IMR-90 (cell line): ENCODE measurements around the gene RECK.

Source experiments
- BHLHE40 ChIP-seq: fragments of 150-350 bp; IDR thresholded peaks from 2 replicates; pipeline ENCODE4 v1.6.1; 2016; ENCODE audit warnings: mild to moderate bottlenecking, low read depth, low read length
- CEBPB ChIP-seq: IDR thresholded peaks from 2 replicates; pipeline ENCODE4 v1.6.1; 2012; ENCODE audit warnings: low read depth, low read length, improper control_type of control experiment
- CHD1 ChIP-seq: IDR thresholded peaks from 2 replicates; pipeline ENCODE4 v1.6.1; 2012; ENCODE audit warnings: low read depth, low read length, improper control_type of control experiment
- ELK1 ChIP-seq: fragments of 150-350 bp; IDR thresholded peaks from 2 replicates; pipeline ENCODE4 v1.6.1; 2016; ENCODE audit warnings: low read depth, mild to moderate bottlenecking, low read length, moderate library complexity, borderline replicate concordance
- MAFK ChIP-seq: IDR thresholded peaks from 2 replicates; pipeline ENCODE4 v1.6.1; 2012; ENCODE audit warnings: low read depth, low read length, improper control_type of control experiment
- MAZ ChIP-seq: IDR thresholded peaks from 2 replicates; pipeline ENCODE4 v1.6.1; 2012; ENCODE audit warnings: low read depth, mild to moderate bottlenecking, low read length, improper control_type of control experiment, moderate library complexity, borderline replicate concordance
- MXI1 ChIP-seq: IDR thresholded peaks from 2 replicates; pipeline ENCODE4 v1.6.1; 2012; ENCODE audit warnings: low read depth, mild to moderate bottlenecking, low read length, moderate library complexity, borderline replicate concordance
- POLR2A ChIP-seq: IDR thresholded peaks from 2 replicates; pipeline ENCODE4 v1.6.1; 2012; ENCODE audit warnings: mild to moderate bottlenecking, low read depth, low read length
- RAD21 ChIP-seq: IDR thresholded peaks from 2 replicates; pipeline ENCODE4 v1.6.1; 2012; ENCODE audit warnings: low read length, improper control_type of control experiment
- RCOR1 ChIP-seq: IDR thresholded peaks from 2 replicates; pipeline ENCODE4 v1.6.1; 2012; ENCODE audit warnings: mild to moderate bottlenecking, low read length, improper control_type of control experiment; ENCODE audit not compliant: insufficient replicate concordance
- RFX5 ChIP-seq: IDR thresholded peaks from 2 replicates; pipeline ENCODE4 v1.8.0; 2012; ENCODE audit warnings: low read depth, mild to moderate bottlenecking, low read length, moderate library complexity
- SMC3 ChIP-seq: fragments of 150-350 bp; IDR thresholded peaks from 2 replicates; pipeline ENCODE4 v1.6.1; 2016; ENCODE audit warnings: low read depth, mild to moderate bottlenecking, antibody characterized with exemption, low read length, moderate library complexity
- USF2 ChIP-seq: fragments of 150-350 bp; IDR thresholded peaks from 2 replicates; pipeline ENCODE4 v1.6.1; 2017; ENCODE audit warnings: mild to moderate bottlenecking, antibody characterized with exemption, low read length, low read depth
- TF ChIP-seq, protein P1 (sequence below): conservative IDR thresholded peaks from 2 replicates; pipeline ENCODE4 v1.5.1; 2012; ENCODE audit warnings: mild to moderate bottlenecking, low read depth, low read length, improper control_type of control experiment

GRCh38 chr9:36051317-36051716 lies 14.6 kb downstream of the RECK start:
- TF ChIP-seq, protein P1, sequence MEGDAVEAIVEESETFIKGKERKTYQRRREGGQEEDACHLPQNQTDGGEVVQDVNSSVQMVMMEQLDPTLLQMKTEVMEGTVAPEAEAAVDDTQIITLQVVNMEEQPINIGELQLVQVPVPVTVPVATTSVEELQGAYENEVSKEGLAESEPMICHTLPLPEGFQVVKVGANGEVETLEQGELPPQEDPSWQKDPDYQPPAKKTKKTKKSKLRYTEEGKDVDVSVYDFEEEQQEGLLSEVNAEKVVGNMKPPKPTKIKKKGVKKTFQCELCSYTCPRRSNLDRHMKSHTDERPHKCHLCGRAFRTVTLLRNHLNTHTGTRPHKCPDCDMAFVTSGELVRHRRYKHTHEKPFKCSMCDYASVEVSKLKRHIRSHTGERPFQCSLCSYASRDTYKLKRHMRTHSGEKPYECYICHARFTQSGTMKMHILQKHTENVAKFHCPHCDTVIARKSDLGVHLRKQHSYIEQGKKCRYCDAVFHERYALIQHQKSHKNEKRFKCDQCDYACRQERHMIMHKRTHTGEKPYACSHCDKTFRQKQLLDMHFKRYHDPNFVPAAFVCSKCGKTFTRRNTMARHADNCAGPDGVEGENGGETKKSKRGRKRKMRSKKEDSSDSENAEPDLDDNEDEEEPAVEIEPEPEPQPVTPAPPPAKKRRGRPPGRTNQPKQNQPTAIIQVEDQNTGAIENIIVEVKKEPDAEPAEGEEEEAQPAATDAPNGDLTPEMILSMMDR, result no peak
- TF ChIP-seq BHLHE40, result no peak
- TF ChIP-seq MAFK, result no peak
- TF ChIP-seq MXI1, result no peak
- TF ChIP-seq POLR2A, result no peak
- no peak for TF ChIP-seq RFX5
- no peak for TF ChIP-seq RAD21
- no peak for TF ChIP-seq ELK1
- TF ChIP-seq CEBPB, result no peak
- TF ChIP-seq RCOR1, result no peak
- no peak for TF ChIP-seq USF2
- no peak for TF ChIP-seq SMC3
- TF ChIP-seq CHD1, result no peak
- no peak for TF ChIP-seq MAZ
